GM23338 (cell line): ENCODE measurements around the gene CPAMD8.

Source experiments
- CREB1 ChIP-seq: fragments of 250-450 bp; sonication (Bioruptor Pico); IDR thresholded peaks from 2 replicates; pipeline ENCODE4 v1.5.0; 2020; ENCODE audit warnings: low read depth, mild to moderate bottlenecking, moderate library complexity
- CTCF ChIP-seq, 2 experiments: fragments of 200-600 bp in 1 of 2; sonication (generic) in 1 of 2; conservative IDR thresholded peaks; 2 replicates each; pipeline versions ENCODE4 v1.5.1 to v1.6.1; 2016 to 2017; ENCODE audit warnings: antibody characterized with exemption in 2 of 2, low read depth in 2 of 2, mild to moderate bottlenecking in 2 of 2, moderate library complexity in 1 of 2
- ETS1 ChIP-seq: IDR thresholded peaks from 2 replicates; pipeline ENCODE4 v1.6.1; 2016; ENCODE audit warnings: antibody characterized with exemption
- EZH2 ChIP-seq: fragments of 200-600 bp; sonication (generic); IDR thresholded peaks from one replicate; pipeline ENCODE4 v1.8.0; 2017; ENCODE audit warnings: antibody characterized with exemption, mild to moderate bottlenecking, low read depth; ENCODE audit not compliant: unreplicated experiment
- EZH2phosphoT487 ChIP-seq: fragments of 200-600 bp; sonication (generic); IDR thresholded peaks from one replicate; pipeline ENCODE4 v1.8.1; 2018; ENCODE audit warnings: antibody characterized with exemption; ENCODE audit not compliant: unreplicated experiment
- JUNB ChIP-seq: IDR thresholded peaks from one replicate; pipeline ENCODE4 v1.6.1; 2016; ENCODE audit warnings: antibody characterized with exemption; ENCODE audit not compliant: unreplicated experiment
- NANOG ChIP-seq: IDR thresholded peaks from 2 replicates; pipeline ENCODE4 v1.6.1; 2016; ENCODE audit warnings: antibody characterized with exemption, borderline replicate concordance
- POLR2AphosphoS5 ChIP-seq: IDR thresholded peaks from 2 replicates; pipeline ENCODE4 v1.6.1; 2016; ENCODE audit warnings: antibody characterized with exemption, low read depth
- REST ChIP-seq: IDR thresholded peaks from one replicate; pipeline ENCODE4 v1.6.1; 2018; ENCODE audit warnings: antibody characterized with exemption; ENCODE audit not compliant: unreplicated experiment
- ZNF114 ChIP-seq: fragments of 250-450 bp; sonication (Bioruptor Pico); IDR thresholded peaks from 2 replicates; pipeline ENCODE4 v1.5.0; 2020; ENCODE audit warnings: mild to moderate bottlenecking, moderate library complexity
- ZNF331 ChIP-seq: fragments of 250-450 bp; sonication (Bioruptor Pico); IDR thresholded peaks from 2 replicates; pipeline ENCODE4 v1.5.0; 2020; ENCODE audit warnings: low read depth, mild to moderate bottlenecking, moderate library complexity
- TF ChIP-seq, protein P1 (sequence below): fragments of 250-450 bp; sonication (Bioruptor Pico); IDR thresholded peaks from 2 replicates; pipeline ENCODE4 v1.5.0; 2020; ENCODE audit warnings: mild to moderate bottlenecking, moderate library complexity

DNA sequence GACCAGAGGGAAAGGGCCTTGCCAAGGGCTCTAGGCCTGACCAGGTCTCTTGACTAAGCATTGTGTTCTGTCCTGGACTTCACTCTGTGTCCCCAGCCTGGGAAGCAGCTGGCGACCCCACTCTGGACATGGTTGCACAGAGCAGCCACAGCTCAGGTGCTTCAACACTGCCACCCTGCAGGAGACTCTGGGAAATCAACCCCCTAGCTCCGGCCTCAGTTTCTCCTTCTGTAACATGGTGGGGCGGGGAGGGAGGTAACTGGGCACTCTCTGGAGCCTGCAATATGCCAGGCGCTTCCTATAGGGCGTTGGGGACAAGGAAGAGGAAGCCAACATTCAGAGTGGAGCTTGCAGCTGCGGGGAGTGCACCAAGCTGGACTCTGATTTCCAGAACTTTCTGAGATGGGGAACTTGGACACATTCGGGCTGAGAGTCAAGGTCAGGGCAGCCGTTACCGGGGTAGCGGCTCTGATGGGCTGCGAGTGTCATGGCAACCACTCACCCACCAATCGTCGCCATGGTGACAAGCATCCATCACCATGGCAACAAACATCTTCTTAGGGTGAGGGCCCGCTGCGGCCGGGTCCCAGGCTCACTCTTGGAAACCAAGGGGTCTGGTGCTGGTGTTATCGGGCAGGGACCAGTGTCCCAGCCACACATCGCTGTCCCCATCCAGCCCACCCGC is 125.0 kb downstream of the CPAMD8 start:
- TF ChIP-seq ETS1: no peak
- no peak for TF ChIP-seq CTCF (conservative IDR thresholded peaks at IDR 0.05; ENCODE audit: low read depth in 2 of 2)
- no peak for TF ChIP-seq POLR2AphosphoS5
- TF ChIP-seq, protein P1, sequence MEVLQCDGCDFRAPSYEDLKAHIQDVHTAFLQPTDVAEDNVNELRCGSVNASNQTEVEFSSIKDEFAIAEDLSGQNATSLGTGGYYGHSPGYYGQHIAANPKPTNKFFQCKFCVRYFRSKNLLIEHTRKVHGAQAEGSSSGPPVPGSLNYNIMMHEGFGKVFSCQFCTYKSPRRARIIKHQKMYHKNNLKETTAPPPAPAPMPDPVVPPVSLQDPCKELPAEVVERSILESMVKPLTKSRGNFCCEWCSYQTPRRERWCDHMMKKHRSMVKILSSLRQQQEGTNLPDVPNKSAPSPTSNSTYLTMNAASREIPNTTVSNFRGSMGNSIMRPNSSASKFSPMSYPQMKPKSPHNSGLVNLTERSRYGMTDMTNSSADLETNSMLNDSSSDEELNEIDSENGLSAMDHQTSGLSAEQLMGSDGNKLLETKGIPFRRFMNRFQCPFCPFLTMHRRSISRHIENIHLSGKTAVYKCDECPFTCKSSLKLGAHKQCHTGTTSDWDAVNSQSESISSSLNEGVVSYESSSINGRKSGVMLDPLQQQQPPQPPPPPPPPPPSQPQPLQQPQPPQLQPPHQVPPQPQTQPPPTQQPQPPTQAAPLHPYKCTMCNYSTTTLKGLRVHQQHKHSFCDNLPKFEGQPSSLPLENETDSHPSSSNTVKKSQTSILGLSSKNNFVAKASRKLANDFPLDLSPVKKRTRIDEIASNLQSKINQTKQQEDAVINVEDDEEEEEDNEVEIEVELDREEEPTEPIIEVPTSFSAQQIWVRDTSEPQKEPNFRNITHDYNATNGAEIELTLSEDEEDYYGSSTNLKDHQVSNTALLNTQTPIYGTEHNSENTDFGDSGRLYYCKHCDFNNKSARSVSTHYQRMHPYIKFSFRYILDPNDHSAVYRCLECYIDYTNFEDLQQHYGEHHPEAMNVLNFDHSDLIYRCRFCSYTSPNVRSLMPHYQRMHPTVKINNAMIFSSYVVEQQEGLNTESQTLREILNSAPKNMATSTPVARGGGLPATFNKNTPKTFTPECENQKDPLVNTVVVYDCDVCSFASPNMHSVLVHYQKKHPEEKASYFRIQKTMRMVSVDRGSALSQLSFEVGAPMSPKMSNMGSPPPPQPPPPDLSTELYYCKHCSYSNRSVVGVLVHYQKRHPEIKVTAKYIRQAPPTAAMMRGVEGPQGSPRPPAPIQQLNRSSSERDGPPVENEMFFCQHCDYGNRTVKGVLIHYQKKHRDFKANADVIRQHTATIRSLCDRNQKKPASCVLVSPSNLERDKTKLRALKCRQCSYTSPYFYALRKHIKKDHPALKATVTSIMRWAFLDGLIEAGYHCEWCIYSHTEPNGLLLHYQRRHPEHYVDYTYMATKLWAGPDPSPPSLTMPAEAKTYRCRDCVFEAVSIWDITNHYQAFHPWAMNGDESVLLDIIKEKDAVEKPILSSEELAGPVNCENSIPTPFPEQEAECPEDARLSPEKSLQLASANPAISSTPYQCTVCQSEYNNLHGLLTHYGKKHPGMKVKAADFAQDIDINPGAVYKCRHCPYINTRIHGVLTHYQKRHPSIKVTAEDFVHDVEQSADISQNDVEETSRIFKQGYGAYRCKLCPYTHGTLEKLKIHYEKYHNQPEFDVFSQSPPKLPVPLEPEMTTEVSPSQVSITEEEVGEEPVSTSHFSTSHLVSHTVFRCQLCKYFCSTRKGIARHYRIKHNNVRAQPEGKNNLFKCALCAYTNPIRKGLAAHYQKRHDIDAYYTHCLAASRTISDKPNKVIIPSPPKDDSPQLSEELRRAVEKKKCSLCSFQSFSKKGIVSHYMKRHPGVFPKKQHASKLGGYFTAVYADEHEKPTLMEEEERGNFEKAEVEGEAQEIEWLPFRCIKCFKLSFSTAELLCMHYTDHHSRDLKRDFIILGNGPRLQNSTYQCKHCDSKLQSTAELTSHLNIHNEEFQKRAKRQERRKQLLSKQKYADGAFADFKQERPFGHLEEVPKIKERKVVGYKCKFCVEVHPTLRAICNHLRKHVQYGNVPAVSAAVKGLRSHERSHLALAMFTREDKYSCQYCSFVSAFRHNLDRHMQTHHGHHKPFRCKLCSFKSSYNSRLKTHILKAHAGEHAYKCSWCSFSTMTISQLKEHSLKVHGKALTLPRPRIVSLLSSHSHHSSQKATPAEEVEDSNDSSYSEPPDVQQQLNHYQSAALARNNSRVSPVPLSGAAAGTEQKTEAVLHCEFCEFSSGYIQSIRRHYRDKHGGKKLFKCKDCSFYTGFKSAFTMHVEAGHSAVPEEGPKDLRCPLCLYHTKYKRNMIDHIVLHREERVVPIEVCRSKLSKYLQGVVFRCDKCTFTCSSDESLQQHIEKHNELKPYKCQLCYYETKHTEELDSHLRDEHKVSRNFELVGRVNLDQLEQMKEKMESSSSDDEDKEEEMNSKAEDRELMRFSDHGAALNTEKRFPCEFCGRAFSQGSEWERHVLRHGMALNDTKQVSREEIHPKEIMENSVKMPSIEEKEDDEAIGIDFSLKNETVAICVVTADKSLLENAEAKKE (CRISPR knock-in tag): no peak
- TF ChIP-seq JUNB: no peak
- TF ChIP-seq EZH2phosphoT487: no peak
- no peak for TF ChIP-seq EZH2
- no peak for TF ChIP-seq ZNF114
- TF ChIP-seq ZNF331: no peak
- no peak for TF ChIP-seq CREB1 (CRISPR knock-in tag)
- no peak for TF ChIP-seq REST
- TF ChIP-seq NANOG: no peak
